ENCODE data around the gene PTX3. TPM values are rescaled to one million over a fixed set of nuclear protein-coding genes. Genes with fewer than 3 reads are reported as not detected.
A peak's percentile ranks its signal among the peaks of the same experiment; 100 is the strongest.

PTX3 gene
- total RNA-seq, 3 donors from 2014 or later, result 10.1 to 94.1 (median 36.9) TPM

- Histone ChIP-seq H3K27ac (no peak overlapping the region), H3K9me3 (no peaks in the 10 kb centered on the region), H3K27me3 (no peaks in the 10 kb centered on the region), H3K4me1 (no peaks in the 10 kb centered on the region), H3K4me3 (no peak overlapping the region), H3K36me3 (no peaks in the 10 kb centered on the region)
- intact Hi-C loops (cut with DNase I; ENCODE audit: low total_unique reads), result no loop called here
- TF ChIP-seq POLR2A (IDR thresholded peaks at IDR 0.05) (no peak), CTCF (IDR thresholded peaks at IDR 0.05) (no peak), POLR2AphosphoS5 (IDR thresholded peaks at IDR 0.05) (no peak)
- DNase-seq (ENCODE audit: low spot score in 2 of 2), result no peak
Measured at GRCh38 chr3:157444797-157445184, 8.1 kb downstream of the PTX3 start.

DNA sequence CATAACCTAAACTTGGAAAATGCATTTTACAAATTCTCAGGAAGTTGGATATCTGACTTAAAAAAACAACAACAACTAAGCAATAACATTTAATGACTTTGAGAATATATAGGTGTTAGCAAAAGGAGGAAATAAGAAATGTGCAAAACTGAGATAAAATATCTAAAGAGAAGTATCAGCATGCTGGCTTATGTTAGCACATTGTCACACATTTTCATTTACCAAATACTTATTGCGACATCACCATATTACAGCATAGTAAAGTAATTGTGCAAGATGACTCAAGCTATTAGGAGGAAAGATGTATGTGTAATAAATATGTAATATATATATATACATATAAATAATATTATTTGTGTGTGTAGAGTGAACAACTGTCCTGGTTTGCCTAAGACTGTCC, 9.2 kb downstream of the PTX3 start:
- no peak overlapping the region for H3K27ac ChIP-seq
- no peaks in the 10 kb centered on the region for H3K9me3 ChIP-seq
- H3K36me3 ChIP-seq, result no peaks in the 10 kb centered on the region
- no peak overlapping the region for H3K4me3 ChIP-seq
- intact Hi-C loops (cut with DNase I; ENCODE audit: low total_unique reads), result no loop called here
- no peaks in the 10 kb centered on the region for H3K4me1 ChIP-seq
- no peak for DNase-seq (ENCODE audit: low spot score in 2 of 2)
- TF ChIP-seq POLR2A (IDR thresholded peaks at IDR 0.05) (no peak), POLR2AphosphoS5 (IDR thresholded peaks at IDR 0.05) (no peak)
- H3K27me3 ChIP-seq, result no peaks in the 10 kb centered on the region

- DNase-seq (ENCODE audit: low spot score in 2 of 2), result no peak
- TF ChIP-seq CTCF (IDR thresholded peaks at IDR 0.05) (peak in 2 of 3 donors; percentile 26 to 29), POLR2A (IDR thresholded peaks at IDR 0.05) (no peak)
Measured at GRCh38 chr3:157447026-157447694, 10.5 kb downstream of the PTX3 start.

DNA sequence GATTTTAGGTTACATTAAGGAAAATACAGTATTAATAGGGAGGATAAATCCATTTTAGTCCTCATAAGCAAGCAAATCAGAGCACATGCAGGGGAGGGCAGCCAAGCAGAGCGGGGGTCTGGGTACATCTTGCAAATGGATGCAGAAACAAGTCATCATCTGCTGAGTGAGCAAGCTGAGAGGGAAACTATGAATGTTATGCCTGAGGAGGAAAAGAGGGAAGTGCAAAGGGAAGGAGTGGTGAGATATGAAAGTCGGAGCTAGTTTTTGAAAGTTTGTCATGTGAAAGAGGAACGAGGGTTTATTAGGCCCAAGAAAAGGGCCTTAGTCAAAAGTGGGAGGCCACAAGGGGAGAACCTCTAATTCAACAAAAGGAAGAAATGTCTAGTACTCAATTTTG, 15.4 kb downstream of the PTX3 start:
- H3K27ac ChIP-seq, result no peak overlapping the region
- no peaks in the 10 kb centered on the region for H3K36me3 ChIP-seq
- TF ChIP-seq POLR2AphosphoS5 (IDR thresholded peaks at IDR 0.05), result no peak
- no peak for TF ChIP-seq CTCF (IDR thresholded peaks at IDR 0.05)
- no peak for TF ChIP-seq POLR2A (IDR thresholded peaks at IDR 0.05)
- no peaks in the 10 kb centered on the region for H3K9me3 ChIP-seq
- intact Hi-C loops (cut with DNase I; ENCODE audit: low total_unique reads), result no loop called here
- H3K27me3 ChIP-seq, result no peaks in the 10 kb centered on the region
- H3K4me1 ChIP-seq, result no peaks in the 10 kb centered on the region
- H3K4me3 ChIP-seq, result no peak overlapping the region
- DNase-seq (ENCODE audit: low spot score in 2 of 2), result no peak

More at GRCh38 chr3:157447026-157447694, 10.5 kb downstream of the PTX3 start:
- Histone ChIP-seq H3K27ac (no peak overlapping the region), H3K36me3 (no peaks in the 10 kb centered on the region), H3K4me3 (no peak overlapping the region), H3K9me3 (no peaks in the 10 kb centered on the region), H3K4me1 (no peaks in the 10 kb centered on the region), H3K27me3 (no peaks in the 10 kb centered on the region)
- intact Hi-C loops (cut with DNase I; ENCODE audit: low total_unique reads), result no loop called here

DNA sequence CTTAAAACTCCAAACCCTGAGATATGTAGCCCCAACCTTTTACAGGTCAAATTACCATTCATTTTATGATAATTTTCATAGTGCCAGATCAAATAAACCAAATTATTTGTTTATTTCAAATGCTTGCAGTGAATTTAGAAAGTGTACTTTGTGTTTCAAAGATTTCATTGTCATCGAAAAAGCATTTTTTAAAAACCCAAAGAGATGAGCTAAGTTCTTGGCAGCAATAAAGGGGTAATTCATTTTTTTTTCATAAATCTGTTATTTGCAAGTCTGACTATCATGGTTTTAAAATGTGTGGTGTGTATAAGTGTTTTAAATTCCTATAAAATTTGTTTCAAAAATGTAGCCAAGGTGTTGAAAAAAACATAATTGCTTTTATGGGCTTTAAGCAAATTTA, 17.2 kb downstream of the PTX3 start:
- intact Hi-C loops (cut with DNase I; ENCODE audit: low total_unique reads), result no loop called here
- no peaks in the 10 kb centered on the region for H3K27me3 ChIP-seq
- no peak for TF ChIP-seq POLR2AphosphoS5 (IDR thresholded peaks at IDR 0.05)
- TF ChIP-seq CTCF (IDR thresholded peaks at IDR 0.05), result no peak
- TF ChIP-seq POLR2A (IDR thresholded peaks at IDR 0.05), result no peak
- no peak for DNase-seq (ENCODE audit: low spot score in 2 of 2)
- H3K4me3 ChIP-seq, result no peak overlapping the region
- H3K4me1 ChIP-seq, result no peaks in the 10 kb centered on the region
- no peaks in the 10 kb centered on the region for H3K36me3 ChIP-seq
- H3K9me3 ChIP-seq, result no peaks in the 10 kb centered on the region
- H3K27ac ChIP-seq, result no peak overlapping the region

All from breast epithelium (tissue), 4 donors.